Islet precursor cell (in vitro differentiated cells): ENCODE data around the gene TSHR.

Source experiments
- DNase-seq: peaks from one replicate; pipeline ENCODE4 v3.0.0-alpha.2; 2018

Gene TSHR

DNA sequence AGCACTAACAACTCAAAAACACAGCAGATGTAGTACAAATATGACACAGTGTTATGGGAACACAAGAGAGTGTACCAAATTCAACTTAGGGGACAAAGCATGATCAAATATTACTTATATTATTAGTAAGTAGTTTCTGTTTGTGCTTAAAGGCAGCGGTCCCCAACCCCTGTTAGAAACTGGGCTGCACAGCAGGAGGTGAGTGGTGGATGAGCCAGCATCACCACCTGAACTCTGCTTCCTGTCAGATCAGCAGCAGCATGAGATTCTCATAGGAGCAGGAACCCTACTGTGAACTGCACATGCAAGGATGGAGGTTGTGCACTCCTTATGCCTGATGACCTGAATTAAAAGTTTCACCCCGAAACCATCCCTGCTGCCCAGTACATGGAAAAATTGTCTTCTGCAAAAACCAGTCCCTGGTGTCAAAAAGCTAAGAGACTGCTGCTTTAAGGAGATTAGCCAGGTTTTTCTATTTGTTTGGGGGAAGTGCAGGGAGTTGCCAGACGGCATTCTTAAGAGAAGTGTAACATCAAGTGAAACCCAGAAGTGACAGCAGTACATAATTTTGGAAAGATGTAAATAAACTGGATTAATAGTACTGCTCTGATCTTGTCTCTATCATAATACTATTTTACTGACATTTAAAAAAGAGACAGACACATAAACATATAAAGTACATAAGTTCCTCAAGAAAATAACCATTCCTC is 238.7 kb downstream of the TSHR start:
- DNase-seq, result no peak
